SK-MEL-5 (cell line): ENCODE measurements around the gene ITGA5. TPM values are rescaled to one million over a fixed set of nuclear protein-coding genes. Genes with fewer than 3 reads are reported as not detected.

Experiments used
- DNase-seq: peaks from one replicate; pipeline ENCODE4 v3.0.0-alpha.2; 2016; ENCODE audit warnings: low read depth, low spot score
- in situ Hi-C: cut with HindIII; loops from 2 replicates; pipeline ENCODE4 v1.10.0; 2016; ENCODE audit warnings: low sequenced_read_pairs, high pct_unique_total_duplicates, low pct_unique_long_range_greater_than_20kb
- total RNA-seq: library from RNA; depleted of rRNA; stranded (reverse); fragments of >200 nt; shearing (Covaris generic); gene quantifications from 2 replicates; pipeline ENCODE4 v1.2.3, GENCODE V29; 2014

The ITGA5 gene
- total RNA-seq, 1 experiment from 2014 or later = 19.2 TPM

DNA sequence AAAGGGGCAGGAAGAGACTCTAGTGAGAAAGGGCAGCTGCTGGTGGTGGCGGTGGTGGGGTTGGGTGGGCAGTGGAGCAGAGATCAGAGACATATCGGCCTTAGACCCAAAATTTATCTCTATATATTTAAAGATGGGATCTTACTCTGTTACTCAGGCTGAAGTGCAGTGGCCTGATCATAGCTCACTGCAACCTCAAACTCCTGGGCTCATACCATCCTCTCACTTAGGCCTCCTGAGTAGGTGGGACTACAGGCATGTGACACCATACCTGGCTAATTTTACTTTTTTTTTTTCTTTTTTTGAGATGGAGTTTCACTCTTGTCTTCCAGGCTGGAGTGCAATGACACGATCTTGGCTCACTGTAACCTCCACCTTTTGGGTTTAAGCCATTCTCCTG is 18.6 kb upstream of the ITGA5 start:
- in situ Hi-C loops = no loop called here
- DNase-seq = no peak

DNA sequence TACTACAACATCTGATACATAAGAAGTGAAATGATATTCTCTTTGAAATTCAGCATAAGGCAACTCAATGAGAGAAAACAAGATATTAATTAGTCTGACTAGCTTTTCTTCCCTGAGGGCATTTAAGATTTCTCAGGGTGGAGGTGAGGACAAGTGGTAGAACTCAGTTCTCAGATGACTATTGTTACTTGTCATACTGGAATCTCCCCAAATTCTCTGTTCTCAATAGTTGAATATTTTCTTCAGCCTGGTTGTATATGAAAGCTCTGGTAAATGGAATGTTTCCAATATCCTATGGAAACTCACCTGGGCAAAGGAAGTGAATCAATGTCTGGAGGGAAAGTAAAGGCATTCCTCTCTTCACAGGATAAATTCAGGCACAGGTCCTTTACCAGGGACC is 18.2 kb upstream of the ITGA5 start:
- DNase-seq = no peak
- in situ Hi-C loops = no loop called here

- DNase-seq = no peak
- in situ Hi-C loops = no loop called here
Observed at GRCh38 chr12:54432815-54433164, 13.7 kb upstream of the ITGA5 start.

DNA sequence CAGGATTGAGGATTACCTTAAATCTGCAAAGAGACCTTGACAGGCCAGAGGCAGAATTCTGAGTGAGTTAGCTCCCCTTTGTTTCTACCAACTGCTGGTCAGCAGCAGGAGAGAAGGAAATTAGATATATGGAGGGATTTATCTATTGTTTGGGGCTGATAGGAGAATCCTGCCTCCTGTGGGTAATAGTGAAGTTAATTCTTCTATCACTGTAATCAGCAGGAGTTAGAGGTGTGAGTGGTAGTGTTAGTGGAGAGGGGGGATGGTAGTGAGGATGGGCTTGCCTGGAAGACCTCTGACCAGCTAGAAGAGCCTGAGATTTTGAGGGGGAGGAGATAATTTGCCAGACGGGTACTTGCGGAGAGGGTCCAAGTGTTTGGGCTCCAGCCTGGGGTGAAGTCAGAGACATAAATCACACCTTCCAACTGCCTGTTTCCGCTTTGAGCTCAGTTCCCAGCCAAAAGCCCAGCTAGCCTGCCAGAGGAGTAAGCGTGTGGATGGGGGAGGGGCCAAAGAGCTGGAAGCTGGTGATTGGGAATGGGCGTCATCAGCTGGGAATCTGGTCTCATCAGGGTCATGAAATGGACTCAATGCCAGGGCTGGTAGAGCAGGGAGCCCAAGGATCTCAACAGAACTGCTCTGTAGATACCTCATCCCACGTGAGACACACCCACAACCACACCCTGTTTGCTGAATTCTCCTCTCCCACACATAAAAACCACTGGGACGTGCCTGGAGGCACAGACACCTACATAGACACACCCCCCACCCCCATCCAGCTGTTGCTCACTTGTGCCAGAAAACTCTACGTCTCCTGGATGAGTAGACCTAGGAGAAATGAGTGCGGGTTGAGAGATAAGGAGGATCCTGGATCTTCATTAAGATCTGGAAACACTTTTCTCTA is 13.1 kb upstream of the ITGA5 start:
- DNase-seq = no peak
- in situ Hi-C loops = no loop called here

DNA sequence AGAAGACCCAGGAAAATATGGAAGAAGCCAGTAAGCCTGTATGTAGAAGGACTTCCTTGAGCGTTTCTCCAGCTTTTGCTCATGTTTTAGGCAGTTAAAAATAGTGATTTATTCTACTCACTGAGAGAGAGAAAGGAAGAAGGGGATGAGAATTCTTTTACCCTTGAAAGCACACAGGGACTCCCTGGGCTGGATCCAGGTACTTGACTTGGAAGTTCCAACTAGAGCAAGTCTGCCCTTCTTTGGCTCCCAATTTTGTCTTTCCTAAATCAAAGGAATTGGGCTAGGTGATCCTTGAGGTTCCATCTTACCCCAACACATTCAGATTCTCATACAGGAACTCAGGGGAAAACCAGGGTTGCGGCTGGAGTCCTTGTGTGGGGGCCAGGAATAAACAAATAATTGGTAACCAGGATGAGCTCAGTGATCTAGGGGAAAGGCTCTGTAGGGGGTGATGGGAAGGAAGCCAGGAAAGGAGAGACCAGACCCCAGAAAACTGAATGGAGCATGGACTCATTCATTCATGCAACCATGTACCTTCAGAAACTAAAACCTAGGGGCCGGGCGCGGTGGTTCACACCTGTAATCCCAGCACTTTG is 11.5 kb upstream of the ITGA5 start:
- in situ Hi-C loops = no loop called here
- no peak for DNase-seq

DNA sequence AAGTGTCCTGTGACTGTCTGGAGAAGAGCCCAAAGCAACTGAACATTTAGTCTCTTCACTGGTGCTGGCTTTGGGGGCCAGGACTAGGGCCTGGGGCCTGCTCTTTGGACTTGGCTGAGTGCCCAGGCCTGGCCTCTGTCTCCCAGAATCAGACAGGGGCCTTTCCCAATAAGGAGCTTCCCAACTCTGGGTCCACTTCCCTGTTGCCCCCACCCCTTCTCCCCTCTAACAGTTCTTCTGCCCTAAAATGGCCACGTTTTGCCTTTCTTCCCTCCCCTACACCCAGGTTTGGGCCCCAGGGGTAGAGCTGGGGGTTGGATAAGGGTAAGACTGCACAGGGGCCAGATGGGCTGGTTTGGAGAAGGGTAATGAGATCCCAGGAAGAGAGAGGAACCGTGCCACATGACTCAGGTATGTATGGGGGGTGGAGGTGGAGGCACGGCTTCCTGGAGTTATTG is 10.0 kb upstream of the ITGA5 start:
- in situ Hi-C loops = no loop called here
- no peak for DNase-seq

DNA sequence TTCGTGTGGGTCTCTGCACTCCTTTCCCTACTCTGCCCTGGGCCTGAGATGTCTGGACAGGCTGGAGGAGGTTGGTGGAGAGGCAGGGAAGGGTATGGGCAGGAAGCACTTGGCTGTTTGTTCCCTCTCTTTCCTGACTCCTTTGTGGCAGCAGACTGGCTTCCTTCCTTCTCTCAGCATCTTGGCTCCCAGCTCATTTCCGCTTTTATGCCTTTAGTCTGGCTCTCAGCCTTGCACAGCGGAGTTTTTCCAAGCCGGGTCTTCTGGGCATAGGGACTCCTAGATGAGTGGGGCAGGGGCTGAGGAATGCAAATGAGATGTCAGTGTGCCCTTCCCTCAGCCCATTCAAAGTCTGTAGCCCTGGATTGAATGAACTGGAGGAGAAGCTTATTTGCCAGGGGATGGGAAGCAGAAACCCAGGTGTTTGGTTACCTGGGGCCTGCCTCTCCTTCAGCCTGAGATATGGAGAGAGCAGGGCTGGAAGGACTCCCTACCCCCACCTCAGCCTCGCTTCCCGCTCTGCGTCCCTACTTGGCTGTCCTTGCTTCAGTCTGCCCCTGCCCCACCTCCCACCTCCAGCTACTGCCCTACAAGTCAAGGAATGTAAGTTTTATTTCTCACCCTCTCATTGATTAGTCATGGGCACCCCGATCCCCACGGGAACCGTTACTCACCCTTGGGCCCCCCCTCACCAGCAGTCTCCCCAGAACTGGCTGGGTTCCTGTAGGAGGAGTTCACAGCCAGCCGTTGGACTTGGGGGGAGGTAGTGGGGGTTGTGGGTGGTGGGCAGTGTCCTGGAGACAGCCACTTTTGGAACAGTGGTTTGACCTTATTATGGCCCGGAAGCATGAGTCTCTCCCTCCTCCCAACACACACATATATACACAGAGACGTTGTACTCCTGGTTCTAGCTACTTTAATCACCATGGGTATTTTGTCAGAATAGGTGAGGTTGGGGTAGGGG is 9.3 kb upstream of the ITGA5 start:
- in situ Hi-C loops = no loop called here
- DNase-seq = no peak

GRCh38 chr12:54427106-54427505 is 8.0 kb upstream of the ITGA5 start:
- DNase-seq = no peak
- in situ Hi-C loops = no loop called here

GRCh38 chr12:54426690-54427089 is 7.6 kb upstream of the ITGA5 start:
- in situ Hi-C loops = no loop called here
- DNase-seq = no peak

GRCh38 chr12:54425702-54426101 is 6.6 kb upstream of the ITGA5 start:
- in situ Hi-C loops = no loop called here
- no peak for DNase-seq

DNA sequence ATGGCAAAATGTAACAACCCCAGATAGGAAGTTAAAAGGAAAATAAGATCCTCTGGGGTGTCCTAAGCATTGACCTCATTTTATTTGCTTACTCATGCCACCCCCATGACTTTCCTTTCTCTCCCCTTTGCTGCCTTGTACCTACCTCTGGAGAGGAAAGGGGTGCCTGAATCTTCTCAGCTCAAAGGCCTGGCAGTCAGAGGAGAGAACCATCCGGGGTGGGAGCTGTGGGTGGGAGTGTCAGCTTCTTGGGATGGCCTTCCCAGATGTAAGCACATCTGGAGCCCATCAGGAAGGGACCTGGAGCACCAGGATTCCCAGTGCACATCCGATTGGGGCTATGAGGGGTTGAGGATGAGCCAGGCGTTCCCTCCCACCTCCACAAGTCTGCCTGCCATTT is 5.2 kb upstream of the ITGA5 start:
- DNase-seq = no peak

DNA sequence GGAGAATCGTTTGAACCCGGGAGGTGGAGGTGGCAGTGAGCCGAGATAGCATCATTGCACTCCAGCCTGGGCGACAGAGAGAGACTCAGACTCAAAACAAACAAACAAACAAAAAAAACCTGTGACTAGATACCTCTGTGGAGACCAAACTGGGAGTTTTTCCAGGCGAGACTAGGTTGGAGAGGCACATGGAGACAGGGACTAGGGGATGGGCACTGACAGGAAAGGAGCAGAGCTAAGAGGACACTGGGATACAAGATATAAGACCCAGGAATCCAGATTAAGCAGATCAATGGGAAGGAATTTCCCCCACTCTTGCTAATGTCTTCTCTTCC is 4.7 kb upstream of the ITGA5 start:
- in situ Hi-C loops = no loop called here
- no peak for DNase-seq

More for the DNA sequence above, 5.2 kb upstream of the ITGA5 start:
- in situ Hi-C loops = no loop called here

DNA sequence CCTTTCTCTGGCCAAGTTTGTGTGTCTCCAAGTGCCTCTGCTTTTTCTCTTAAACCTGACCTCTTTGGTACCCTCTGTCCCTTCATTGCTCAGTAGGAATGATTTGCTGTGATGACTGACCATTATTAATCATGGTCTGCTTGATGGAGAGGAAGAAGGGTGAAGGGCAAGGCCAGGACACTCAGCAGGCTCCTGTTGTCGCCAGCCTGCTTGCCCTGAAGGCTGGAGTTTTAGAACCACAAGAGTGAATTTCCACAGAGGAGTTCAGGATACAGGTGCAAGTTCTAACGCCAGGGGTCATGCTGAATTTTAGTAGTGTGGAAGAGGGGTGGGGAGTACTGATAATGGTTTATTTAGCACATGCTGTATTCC is 2.8 kb upstream of the ITGA5 start:
- in situ Hi-C loops = no loop called here
- no peak for DNase-seq

DNA sequence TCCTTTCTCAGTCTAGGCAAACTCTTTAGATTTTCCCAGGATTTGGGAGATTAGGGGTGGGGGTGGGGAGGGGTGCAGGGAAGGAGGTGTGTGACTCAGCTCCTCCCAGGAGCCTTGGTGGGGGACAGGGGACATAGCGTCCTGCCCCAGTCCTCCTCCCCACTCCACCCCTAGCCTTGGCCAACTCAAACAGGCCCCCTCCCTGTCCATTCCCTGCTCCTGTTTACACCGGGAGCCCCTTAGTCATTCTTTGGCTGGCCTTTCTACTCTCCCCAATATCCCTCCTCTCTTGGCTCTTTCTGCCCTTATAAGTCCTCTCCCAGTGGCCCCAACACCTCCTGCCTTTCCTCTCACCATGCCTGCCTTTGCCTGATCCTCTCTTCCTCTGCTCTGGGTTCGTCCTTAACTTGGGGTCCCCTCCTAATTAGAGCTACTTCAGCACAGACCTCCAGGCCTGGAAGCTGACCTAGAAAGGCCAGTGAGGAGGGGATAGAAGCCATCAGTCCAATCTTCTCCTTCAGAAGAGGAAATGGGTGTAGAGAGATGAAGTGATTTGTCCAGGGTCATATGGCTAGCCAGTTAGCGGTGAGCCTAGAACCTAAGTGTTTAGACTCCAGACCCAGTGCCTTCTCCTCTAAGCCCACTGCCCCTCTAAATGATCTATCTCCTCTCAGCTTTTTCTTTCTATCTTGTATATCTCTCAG is 2.3 kb upstream of the ITGA5 start:
- in situ Hi-C loops = no loop called here
- no peak for DNase-seq

- no peak for DNase-seq
- in situ Hi-C loops = no loop called here
Observed at GRCh38 chr12:54420766-54421144, 1.7 kb upstream of the ITGA5 start.

- in situ Hi-C loops = no loop called here
- DNase-seq = no peak
Observed at GRCh38 chr12:54418441-54419087, 502 bp downstream of the ITGA5 start.

DNA sequence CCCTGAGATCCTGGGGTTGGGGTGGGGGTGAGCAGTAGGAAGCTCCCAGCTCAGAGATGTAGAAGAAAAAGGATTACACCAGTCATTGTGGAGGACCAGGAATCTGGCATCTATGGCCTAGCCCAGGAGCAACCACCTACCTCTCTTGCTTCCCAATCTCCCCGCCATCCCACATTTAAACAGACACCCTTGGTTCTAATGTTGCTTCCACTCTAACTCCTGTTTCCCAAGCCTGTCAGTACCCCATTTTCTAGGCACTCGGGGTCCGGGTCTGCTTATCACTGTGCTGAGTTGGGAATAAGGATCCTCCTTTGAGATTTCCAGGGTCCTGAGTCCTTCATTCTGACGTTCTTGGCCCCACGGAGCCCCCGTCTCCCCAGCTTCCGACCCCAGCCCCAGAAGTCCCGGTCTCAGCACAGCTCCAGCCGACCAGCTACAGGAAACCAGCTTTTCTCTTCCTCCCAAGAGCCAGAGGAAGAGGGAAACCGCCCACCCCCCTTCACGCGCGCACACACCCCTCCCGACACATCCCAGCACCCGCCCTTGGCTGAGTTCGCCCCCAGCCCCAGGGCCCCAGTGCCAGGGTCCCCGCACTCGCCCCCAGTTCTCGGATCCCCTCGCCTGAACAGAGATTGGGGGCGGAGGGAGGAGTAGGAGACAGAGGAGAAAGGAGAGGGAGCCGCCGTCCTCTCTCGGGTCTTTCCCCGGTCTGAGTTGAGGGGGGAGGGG is 1.2 kb downstream of the ITGA5 start:
- no peak for DNase-seq
- in situ Hi-C loops = no loop called here
